ENCODE results near the gene PHACTR4.
"Not testable (repeated sequence)": the region's sequence is repeated elsewhere in the genome, so short reads cannot be mapped to it uniquely, and the experiment has no call there.

Gene PHACTR4

GRCh38 chr1:28437924-28438699 lies 68.6 kb downstream of the PHACTR4 start:
- no peak for DNase-seq

DNA sequence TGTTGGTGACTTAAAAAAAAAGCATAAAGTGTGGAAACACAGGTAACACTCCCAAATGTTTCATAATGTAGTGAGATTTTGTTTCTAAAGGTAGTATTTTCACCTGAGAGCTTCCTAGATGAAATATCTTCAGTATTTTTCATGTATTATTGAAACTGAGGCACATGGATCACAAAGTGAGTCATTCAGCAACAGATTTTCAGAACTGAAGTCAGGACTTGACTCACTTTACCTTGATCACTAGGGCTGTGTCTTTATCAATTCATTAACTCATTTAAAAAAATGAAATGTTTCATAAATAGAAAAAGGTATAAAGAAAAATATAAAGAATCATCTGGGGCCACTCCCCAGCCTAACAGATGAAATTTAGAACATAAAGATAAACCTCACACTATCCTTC lies 69.8 kb downstream of the PHACTR4 start:
- DNase-seq = no peak

- no peak for DNase-seq
These were observed 72.1 kb downstream of the PHACTR4 start for GRCh38 chr1:28441674-28442073.

- DNase-seq = no peak
These were observed 74.0 kb downstream of the PHACTR4 start for GRCh38 chr1:28443550-28443949.

DNA sequence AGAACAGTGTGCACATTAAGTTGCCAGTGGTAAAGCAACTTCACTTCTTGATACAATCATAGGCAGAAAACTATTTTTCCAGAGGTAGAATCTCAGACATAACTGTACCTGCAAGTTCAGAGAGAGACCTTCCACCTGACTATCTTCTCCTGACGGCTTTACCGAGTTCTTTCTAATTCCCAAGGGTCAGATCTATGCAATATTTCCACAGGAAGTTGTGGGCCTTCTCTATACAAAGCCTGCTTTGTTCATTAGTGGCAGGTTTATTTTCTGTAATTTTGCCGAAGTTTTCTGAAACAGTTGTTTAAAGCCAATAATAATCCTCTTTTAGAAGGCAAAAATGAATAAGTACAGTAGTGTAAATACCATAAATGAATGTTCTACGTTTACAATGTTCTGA lies 78.1 kb downstream of the PHACTR4 start:
- DNase-seq = no peak

DNA sequence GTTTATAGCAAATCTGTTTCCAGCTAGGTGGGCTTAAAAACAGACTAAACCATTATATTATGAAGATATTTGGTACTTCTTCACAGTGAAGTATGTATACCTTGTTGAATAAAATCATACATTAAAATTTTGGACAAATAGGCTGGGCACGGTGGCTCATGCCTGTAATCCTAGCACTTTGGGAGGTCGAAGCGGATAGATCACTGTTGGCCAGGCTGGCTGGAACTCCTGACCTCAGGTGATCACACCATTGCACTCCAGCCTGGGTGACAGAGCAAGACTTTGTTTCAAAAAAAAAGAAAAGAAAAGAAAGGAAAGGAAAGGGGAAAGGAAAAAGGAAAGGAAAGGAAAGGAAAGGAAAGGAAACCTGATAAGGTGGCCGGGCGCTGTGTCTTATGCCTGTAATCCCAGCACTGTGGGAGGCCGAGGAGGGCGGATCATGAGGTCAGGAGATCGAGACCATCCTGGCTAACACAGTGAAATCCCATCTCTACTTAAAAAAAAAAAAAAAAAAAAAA lies 78.6 kb downstream of the PHACTR4 start:
- DNase-seq = not testable (repeated sequence)

GRCh38 chr1:28449904-28450303 lies 80.4 kb downstream of the PHACTR4 start:
- DNase-seq = no peak

GRCh38 chr1:28450561-28450960 lies 81.0 kb downstream of the PHACTR4 start:
- DNase-seq = no peak

GRCh38 chr1:28451011-28451410 lies 81.5 kb downstream of the PHACTR4 start:
- DNase-seq = no peak

DNA sequence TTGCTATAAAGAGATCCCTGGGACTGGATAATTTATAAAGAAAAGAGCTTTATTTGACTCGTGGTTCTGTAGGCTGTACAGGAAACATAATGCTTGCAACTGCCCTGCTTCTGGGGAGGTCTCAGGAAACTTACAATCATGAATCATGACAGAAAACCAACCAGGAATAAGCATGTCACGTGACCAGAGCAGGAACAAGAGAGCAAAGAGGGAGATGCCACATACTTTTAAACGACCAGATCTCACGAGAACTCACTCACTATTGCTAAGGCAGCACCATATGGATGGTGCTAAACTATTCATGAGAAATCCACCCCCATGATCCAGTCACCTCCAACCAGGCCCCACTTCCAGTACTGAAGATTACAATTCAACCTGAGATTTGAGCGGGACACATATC lies 86.5 kb downstream of the PHACTR4 start:
- DNase-seq = no peak

GRCh38 chr1:28457678-28458077 lies 88.1 kb downstream of the PHACTR4 start:
- DNase-seq = no peak

GRCh38 chr1:28458237-28459228 lies 89.0 kb downstream of the PHACTR4 start:
- DNase-seq = no peak

DNA sequence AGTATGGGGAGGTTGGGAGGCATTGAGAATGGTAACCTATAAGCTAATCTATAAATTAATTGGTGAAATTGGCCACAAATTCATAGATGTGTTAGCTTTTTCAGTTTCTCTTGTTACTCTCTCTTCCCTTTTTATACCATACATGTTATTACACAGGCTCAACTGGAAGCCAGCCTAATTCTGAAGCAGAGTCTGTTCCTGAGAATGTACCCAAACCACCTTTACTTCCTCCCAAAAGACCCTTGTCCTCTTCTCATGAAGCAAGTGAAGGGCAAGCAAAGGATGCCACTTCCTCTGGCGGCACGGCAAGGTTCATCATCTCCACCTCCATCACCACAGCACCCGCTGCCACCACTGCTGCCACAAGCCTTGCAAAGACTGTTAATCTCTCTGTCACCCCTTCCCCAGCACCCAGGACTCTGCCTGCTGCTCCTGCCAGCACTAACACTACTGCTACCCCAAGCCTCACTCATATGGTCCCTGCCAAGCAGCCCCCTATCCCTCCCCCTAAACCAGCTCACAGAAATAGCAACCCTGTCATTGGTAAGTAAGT lies 96.8 kb downstream of the PHACTR4 start:
- DNase-seq = no peak

GRCh38 chr1:28470146-28470545 lies 100.6 kb downstream of the PHACTR4 start:
- DNase-seq = no peak

- DNase-seq = not testable (repeated sequence)
These were observed 110.0 kb downstream of the PHACTR4 start for GRCh38 chr1:28479497-28479896.

- DNase-seq = no peak
These were observed 110.8 kb downstream of the PHACTR4 start for GRCh38 chr1:28480308-28480707.

GRCh38 chr1:28482138-28482537 lies 112.6 kb downstream of the PHACTR4 start:
- no peak for DNase-seq

DNA sequence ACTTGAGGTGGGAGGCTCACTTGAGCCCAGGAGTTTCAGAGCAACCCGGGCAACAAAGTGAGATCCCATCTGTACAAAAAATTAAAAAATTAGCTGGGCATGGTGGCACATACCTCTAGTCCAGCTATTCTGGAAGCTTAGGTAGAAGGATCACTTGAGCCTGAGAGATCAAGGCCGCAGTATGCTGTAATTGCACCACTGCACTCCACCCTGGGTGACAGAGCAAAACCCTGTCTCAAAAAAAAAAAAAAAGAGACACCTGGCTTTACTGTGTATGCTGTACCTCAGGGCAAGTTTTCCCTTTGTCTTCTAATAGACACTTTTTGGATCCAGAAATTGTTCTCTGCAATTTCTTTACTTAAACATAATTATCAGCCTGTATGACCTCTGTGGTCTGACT lies 113.2 kb downstream of the PHACTR4 start:
- DNase-seq = no peak

GRCh38 chr1:28494737-28495136 lies 125.2 kb downstream of the PHACTR4 start:
- no peak for DNase-seq

DNA sequence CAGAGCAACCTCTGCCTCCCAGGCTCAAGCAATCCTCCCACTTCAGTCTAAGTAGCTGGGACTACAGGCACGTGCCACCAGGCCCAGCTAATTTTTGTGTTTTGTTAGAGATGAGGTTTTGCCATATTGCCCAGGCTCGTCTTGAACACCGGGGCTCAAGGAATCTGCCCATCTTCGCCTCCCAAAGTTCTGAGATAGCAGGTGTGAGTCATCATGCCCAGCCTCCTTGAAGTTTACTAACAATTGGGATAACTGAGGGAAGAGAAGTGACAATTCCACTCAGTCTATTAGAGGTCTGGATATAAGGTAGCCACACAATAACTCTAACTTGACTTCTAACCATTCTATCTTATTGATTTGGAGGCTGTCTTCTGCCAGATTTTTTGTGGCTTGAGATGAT lies 130.0 kb downstream of the PHACTR4 start:
- DNase-seq = no peak

DNA sequence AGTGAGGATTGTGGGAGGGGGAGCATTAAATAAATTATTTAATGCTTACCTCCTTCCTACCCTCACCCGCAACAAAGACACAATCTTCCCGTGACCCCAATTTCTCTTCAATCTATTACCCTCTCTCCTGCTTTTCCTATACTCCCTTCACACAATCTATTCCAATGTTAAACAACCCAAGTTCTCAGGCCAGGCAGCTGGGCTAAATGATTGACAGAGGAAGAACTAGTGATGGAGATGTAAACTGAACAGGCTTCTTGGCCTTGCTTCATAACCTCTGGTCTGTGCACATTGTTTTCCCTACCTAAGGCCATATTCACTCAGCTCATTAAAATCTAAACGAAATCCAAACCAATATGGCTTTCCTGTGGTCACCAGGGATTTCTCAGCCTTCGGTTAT lies 132.4 kb downstream of the PHACTR4 start:
- DNase-seq = no peak

DNA sequence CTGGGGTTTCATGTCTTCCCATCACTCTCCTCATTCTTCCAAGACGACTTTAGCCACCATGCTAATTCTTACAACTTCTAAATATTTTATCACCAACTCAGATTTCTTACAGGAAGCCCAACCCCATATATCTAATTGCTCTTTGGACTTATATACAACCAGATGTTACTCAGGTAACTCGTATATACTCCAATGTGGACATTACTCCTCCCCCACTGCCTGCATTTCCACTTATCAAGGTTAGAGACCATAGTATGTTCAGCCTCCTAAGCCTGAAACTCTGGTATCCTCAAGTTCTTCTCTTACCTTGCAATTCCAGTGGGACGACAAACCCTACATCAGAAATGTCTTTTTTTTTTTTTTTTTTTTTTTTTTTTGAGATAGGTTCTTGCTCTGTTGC lies 133.6 kb downstream of the PHACTR4 start:
- no peak for DNase-seq
